NOMO-1 treated with dmso at 0.1 percent for 144 hours (cell line): ENCODE data around the gene OR1S1.
"Not testable (repeated sequence)": the region's sequence is repeated elsewhere in the genome, so short reads cannot be mapped to it uniquely, and the experiment has no call there.

ENCODE experiments used
- DNase-seq: peaks from one replicate; lab custom pipeline; 2025; ENCODE audit not compliant: unreplicated experiment; lab: John Stamatoyannopoulos, UW

Gene OR1S1

GRCh38 chr11:58212420-58212819 lies at the start of gene OR1S1:
Gene OR1S1, plus strand, starts transcription at chr11:58212720.
- not testable (repeated sequence) for DNase-seq

DNA sequence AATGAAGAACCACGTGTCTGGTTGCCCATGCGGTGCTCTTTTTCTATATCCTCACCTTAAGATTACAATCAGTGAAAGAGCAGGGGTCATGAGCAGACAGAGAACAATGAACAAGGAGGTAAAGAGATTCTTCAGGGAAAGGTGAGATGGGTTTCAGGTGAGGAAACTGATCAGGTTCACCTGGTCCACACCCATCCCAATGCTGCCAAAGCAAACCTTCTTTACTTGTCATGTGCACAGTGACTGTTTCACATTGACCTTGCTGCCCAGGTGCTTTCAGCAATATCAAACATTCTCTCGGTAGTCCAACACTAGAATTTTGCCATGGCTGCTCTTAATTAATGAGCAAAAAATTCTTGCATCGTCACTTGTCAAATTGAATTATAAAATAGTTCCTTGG lies 48.1 kb upstream of the OR1S1 start:
- DNase-seq, result no peak

GRCh38 chr11:58164990-58165389 lies 47.5 kb upstream of the OR1S1 start:
- no peak for DNase-seq

DNA sequence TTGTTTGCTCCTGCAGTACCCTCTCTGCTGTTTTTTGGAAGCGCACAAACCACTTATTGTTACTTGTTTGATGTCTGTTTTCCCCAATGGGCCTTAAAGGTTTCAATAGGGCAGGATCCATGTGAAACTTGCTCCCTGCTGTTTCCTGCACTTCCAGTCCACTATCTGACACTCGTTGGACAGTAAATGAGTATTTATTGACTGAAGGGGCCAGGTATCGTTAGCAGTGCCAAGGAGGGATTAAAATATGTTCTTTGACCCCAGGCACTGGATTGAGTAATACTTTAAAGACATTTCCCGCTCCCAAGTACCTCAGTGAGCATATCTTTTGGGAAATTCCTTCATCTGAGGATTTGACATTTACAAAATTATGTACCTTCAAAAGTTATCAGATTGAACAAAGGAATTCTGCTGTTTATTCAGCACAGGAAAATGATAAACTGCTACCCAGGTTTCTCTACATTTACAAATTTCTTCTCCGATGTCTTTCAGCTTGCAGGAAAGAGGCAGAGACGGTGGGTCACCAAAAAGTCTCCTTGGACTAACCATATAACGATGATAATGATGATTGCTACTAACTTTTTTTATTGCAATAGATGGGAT lies 46.9 kb upstream of the OR1S1 start:
- no peak for DNase-seq

- DNase-seq, result no peak
Measured at GRCh38 chr11:58177409-58178054, 35.0 kb upstream of the OR1S1 start.

GRCh38 chr11:58178444-58178843 lies 34.1 kb upstream of the OR1S1 start:
- no peak for DNase-seq

DNA sequence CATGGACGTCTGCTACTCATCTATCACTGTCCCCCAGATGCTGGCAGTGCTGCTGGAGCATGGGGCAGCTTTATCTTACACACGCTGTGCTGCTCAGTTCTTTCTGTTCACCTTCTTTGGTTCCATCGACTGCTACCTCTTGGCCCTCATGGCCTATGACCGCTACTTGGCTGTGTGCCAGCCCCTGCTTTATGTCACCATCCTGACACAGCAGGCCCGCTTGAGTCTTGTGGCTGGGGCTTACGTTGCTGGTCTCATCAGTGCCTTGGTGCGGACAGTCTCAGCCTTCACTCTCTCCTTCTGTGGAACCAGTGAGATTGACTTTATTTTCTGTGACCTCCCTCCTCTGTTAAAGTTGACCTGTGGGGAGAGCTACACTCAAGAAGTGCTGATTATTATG lies 32.9 kb upstream of the OR1S1 start:
- DNase-seq, result no peak

DNA sequence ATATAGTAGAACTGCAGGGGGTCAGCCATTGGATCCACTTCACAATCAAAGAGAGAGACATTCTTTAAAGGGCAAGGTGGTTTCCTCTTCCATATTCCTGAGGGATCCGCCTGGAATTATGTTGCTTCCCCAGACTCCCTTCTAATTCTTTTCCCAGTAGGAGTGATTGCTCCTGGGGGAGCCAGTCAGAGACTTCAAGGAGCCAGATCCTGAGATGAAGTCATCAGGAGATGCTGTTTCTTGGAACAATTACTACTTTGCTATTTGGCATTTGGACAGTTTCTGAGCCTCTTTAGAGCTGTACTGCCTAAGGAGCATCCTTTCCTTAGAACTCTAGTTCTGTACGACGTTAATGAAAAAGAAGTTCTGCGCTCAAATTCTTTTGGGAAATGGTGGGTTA lies 25.6 kb upstream of the OR1S1 start:
- no peak for DNase-seq

GRCh38 chr11:58188770-58189169 lies 23.8 kb upstream of the OR1S1 start, which contains the start of gene OR9Q2:
Gene OR9Q2, plus strand, starts transcription at chr11:58189070. Its CDS starts 1,421 bp downstream, at chr11:58190491.
- no peak for DNase-seq

- DNase-seq, result no peak
Measured at GRCh38 chr11:58192229-58192628, 20.3 kb upstream of the OR1S1 start.

DNA sequence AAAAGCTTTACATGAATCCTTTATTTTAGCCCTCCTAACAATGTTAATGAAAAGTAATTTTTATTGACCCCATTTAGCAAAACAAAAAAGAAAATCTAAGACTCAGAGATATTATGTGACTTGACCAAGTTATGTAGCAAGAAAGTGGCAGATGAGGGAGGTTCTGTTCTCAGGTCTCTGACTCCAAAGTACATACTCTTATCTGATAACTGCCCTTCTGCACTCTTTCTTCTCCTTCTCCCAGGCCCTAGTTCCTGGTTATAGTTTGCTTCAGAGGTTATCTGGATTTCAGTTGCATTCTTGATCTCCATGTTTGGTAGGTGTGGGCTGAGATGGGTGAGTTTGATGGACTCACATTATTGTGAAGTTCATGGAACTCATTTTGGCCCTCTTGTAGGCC lies 19.1 kb upstream of the OR1S1 start:
- DNase-seq, result no peak

- no peak for DNase-seq
Measured at GRCh38 chr11:58195939-58196338, 16.6 kb upstream of the OR1S1 start.

DNA sequence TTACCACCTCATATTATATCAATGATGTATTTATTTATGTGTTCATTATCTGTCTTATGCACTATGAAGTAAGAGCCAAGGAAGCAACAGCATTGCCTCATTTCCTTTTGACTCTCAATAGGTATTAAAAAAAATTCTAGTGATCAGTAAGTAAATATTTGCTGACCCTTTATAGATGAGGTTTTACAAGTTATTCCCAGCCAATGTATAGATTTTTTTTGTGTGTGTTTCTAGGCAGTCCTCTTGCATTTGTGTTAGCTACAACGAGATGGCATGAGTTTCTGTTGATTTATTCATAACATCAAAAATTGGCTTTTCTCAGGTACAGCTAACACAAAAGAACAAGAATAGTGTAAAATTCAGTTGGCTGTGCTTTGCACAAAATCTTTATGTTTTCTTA lies 13.2 kb upstream of the OR1S1 start:
- DNase-seq, result no peak

- DNase-seq, result no peak
Measured at GRCh38 chr11:58204042-58204441, 8.5 kb upstream of the OR1S1 start, which contains the start of gene OR1S2. Gene OR1S2, minus strand, starts transcription at chr11:58204142. Its CDS starts 0 bp downstream, at chr11:58204142.

- DNase-seq, result no peak
Measured at GRCh38 chr11:58216476-58216875, 4.0 kb downstream of the OR1S1 start.

- DNase-seq, result no peak
Measured at GRCh38 chr11:58222721-58223120, 10.2 kb downstream of the OR1S1 start.

- no peak for DNase-seq
Measured at GRCh38 chr11:58227956-58228615, 15.6 kb downstream of the OR1S1 start.

DNA sequence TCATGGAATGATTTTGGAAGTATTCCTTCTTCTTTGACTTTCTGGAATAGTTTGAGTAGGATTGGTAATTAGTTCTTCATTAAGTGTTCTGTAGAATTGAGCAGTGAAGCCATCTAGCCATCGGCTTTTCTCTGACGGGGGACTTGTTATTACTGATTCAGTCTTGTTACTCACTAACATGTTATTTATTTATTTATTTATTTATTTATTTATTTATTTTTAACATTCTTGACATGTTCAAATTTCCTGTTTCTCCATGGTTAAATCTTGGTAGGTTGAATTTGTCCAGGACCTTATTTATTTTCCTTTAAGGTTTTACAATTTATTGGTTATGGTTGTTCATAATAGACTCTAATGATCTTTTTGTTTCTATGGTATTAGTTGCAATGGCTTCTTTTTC lies 31.4 kb downstream of the OR1S1 start:
- no peak for DNase-seq

- no peak for DNase-seq
Measured at GRCh38 chr11:58254936-58255335, 42.4 kb downstream of the OR1S1 start.

GRCh38 chr11:58259983-58260382 lies 47.5 kb downstream of the OR1S1 start:
- DNase-seq, result no peak
